ENCODE measurements around the gene EGFR.

- TF ChIP-seq POLR2AphosphoS5 (IDR thresholded peaks at IDR 0.05; ENCODE audit: low read depth, low read length), result no peak
- TF ChIP-seq TAF1 (IDR thresholded peaks at IDR 0.05; ENCODE audit: borderline replicate concordance, insufficient read depth, low read length), result no peak
These were observed 18.3 kb downstream of the EGFR start for GRCh38 chr7:55036950-55037736.

Data from PFSK-1 (cell line).